Naive thymus-derived CD4-positive, alpha-beta T cell (primary cell): Measurements from ENCODE around the gene BTN1A1. TPM values are rescaled to one million over a fixed set of nuclear protein-coding genes. Genes with fewer than 3 reads are reported as not detected.

Source experiments
- ATAC-seq: fragments of 150-1000 bp; cut with Tn5 transposase; 2 replicates; pipeline ENCODE4 v1.10.0; 2021; ENCODE audit warnings: mild to moderate bottlenecking, moderate library complexity
- CTCF ChIA-PET: fragments of 350-600 bp; sonication (Branson Sonifier 250); formaldehyde crosslinking; loops from one replicate; lab custom pipeline; 2021; ENCODE audit warnings: antibody characterized with exemption; lab: Charles Lee
- POLR2A ChIA-PET: fragments of 350-600 bp; sonication (Branson Sonifier 250); formaldehyde crosslinking; loops from one replicate; lab custom pipeline; 2021; ENCODE audit warnings: antibody characterized with exemption, inconsistent platforms; lab: Charles Lee
- DNase-seq, 9 donors: peaks; one replicate each; pipeline versions ENCODE4 v3.0.0 to v3.0.0-alpha.2; 2020 to 2022; ENCODE audit warnings: mixed read lengths in 1 of 9
- H3K27ac ChIP-seq: one replicate; pipeline ENCODE4 v1.7.0; 2013; ENCODE audit warnings: mild to moderate bottlenecking, low read depth, low read length, moderate library complexity
- H3K27me3 ChIP-seq, 2 donors: one replicate each; pipeline ENCODE4 v1.7.0; 2013; ENCODE audit warnings: low read length in 2 of 2, mild to moderate bottlenecking in 2 of 2, moderate library complexity in 2 of 2; ENCODE audit not compliant: control insufficient read depth in 2 of 2, insufficient read depth in 2 of 2
- H3K36me3 ChIP-seq, 3 experiments: 1 replicate in 2 of 3; 2 replicates in 1 of 3; pipeline ENCODE4 v1.7.0; 2013; ENCODE audit warnings: low read length in 3 of 3, mild to moderate bottlenecking in 3 of 3, moderate library complexity in 1 of 3; ENCODE audit not compliant: insufficient read depth in 3 of 3, control insufficient read depth in 2 of 3
- H3K4me1 ChIP-seq, 2 donors: one replicate each; pipeline ENCODE4 v1.7.0; 2013; ENCODE audit warnings: low read length in 2 of 2, mild to moderate bottlenecking in 2 of 2, moderate library complexity in 1 of 2; ENCODE audit not compliant: control insufficient read depth in 2 of 2, insufficient read depth in 2 of 2
- H3K4me3 ChIP-seq: 2 replicates; pipeline ENCODE4 v1.7.0; 2013; ENCODE audit warnings: mild to moderate bottlenecking, low read length
- H3K9me3 ChIP-seq, 3 experiments: 1 replicate in 2 of 3; 2 replicates in 1 of 3; pipeline ENCODE4 v1.7.0; 2013; ENCODE audit warnings: low read length in 3 of 3; ENCODE audit not compliant: control insufficient read depth in 2 of 3
- H3K27ac Mint-ChIP-seq, 9 donors: one replicate each; pipeline ENCODE4 v1.8.0; 2020 to 2022; ENCODE audit warnings: mixed read lengths in 9 of 9, mild to moderate bottlenecking in 8 of 9, moderate library complexity in 5 of 9, inconsistent platforms in 2 of 9
- H3K27me3 Mint-ChIP-seq, 5 donors: one replicate each; pipeline ENCODE4 v1.8.0; 2021 to 2022; ENCODE audit warnings: mixed read lengths in 5 of 5, mild to moderate bottlenecking in 1 of 5
- H3K36me3 Mint-ChIP-seq, 5 donors: one replicate each; pipeline ENCODE4 v1.8.0; 2020 to 2022; ENCODE audit warnings: mixed read lengths in 5 of 5, mild to moderate bottlenecking in 3 of 5, inconsistent platforms in 1 of 5
- H3K4me1 Mint-ChIP-seq, 7 donors: one replicate each; pipeline ENCODE4 v1.8.0; 2020 to 2022; ENCODE audit warnings: mixed read lengths in 7 of 7, mild to moderate bottlenecking in 3 of 7, inconsistent platforms in 1 of 7
- H3K4me3 Mint-ChIP-seq, 10 donors: one replicate each; pipeline ENCODE4 v1.8.0; 2020 to 2022; ENCODE audit warnings: mild to moderate bottlenecking in 10 of 10, mixed read lengths in 10 of 10, moderate library complexity in 6 of 10, inconsistent platforms in 2 of 10
- H3K9me3 Mint-ChIP-seq, 11 donors: one replicate each; pipeline ENCODE4 v1.8.0; 2020 to 2022; ENCODE audit warnings: mixed read lengths in 11 of 11, mild to moderate bottlenecking in 4 of 11, inconsistent platforms in 1 of 11, moderate library complexity in 1 of 11
- intact Hi-C, 2 donors: fragments of 100-400 bp; cut with micrococcal nuclease; formaldehyde crosslinking; loops; one replicate each; pipeline ENCODE4 v1.15.1; 2023
- polyA plus RNA-seq, 2 donors: library from polyadenylated mRNA; unstranded; fragments of 300-500 nt; fragmentation: Illumina TruSeq; gene quantifications; one replicate each; pipeline ENCODE4 v1.2.3, GENCODE V29; 2021
- total RNA-seq, 6 experiments: library from RNA in 5 of 6; stranded (reverse) in 5 of 6; gene quantifications; 1 replicate in 5 of 6; 2 replicates in 1 of 6; pipeline ENCODE4 v1.2.3 and lab custom pipeline; 2021 to 2026

BTN1A1 gene
- total and polyA plus RNA-seq, 7 experiments from 2014 or later, result not detected

- Mint-ChIP-seq H3K36me3 (peaks cover 0 to 6% (median 0%) of the 10 kb centered on the region in 5 donors), H3K4me1 (peaks cover 6 to 55% (median 34%) of the 10 kb centered on the region in 7 donors), H3K4me3 (peak overlapping the region in 1 of 10 donors; percentile 18), H3K9me3 (peaks cover 0 to 8% (median 0%) of the 10 kb centered on the region in 11 donors), H3K27ac (no peak overlapping the region), H3K27me3 (peaks cover 0 to 6% (median 0%) of the 10 kb centered on the region in 5 donors)
- ChIA-PET CTCF (no interaction called here), POLR2A (interaction anchor here (0.7 to 3.9 kb wide), 5 partner anchors 7 to 41 kb away, joined by 3 to 19 read pairs (median 3); partner anchors contain the start of gene HMGN4)
- no peak overlapping the region for H3K27ac ChIP-seq
- no peaks in the 10 kb centered on the region for H3K27me3 ChIP-seq
- H3K4me1 ChIP-seq, result peaks cover 0 to 6% of the 10 kb centered on the region in 2 donors
- no peaks in the 10 kb centered on the region for H3K36me3 ChIP-seq
- DNase-seq (no peak), ATAC-seq (no peak)
- intact Hi-C loops, result loop anchor here in 1 of 2 donors (10.0 kb wide), 1 partner anchor 121 kb away; the partner anchor contains the start of gene BTN3A1
- H3K4me3 ChIP-seq, result no peak overlapping the region
- no peaks in the 10 kb centered on the region for H3K9me3 ChIP-seq
These were observed 25.7 kb downstream of the BTN1A1 start for GRCh38 chr6:26525838-26526237.

GRCh38 chr6:26526928-26527327, 26.8 kb downstream of the BTN1A1 start:
- H3K27ac ChIP-seq, result no peak overlapping the region
- Mint-ChIP-seq H3K36me3 (peaks cover 0 to 6% (median 0%) of the 10 kb centered on the region in 5 donors), H3K27ac (no peak overlapping the region), H3K4me3 (no peak overlapping the region), H3K9me3 (peaks cover 0 to 3% (median 0%) of the 10 kb centered on the region in 11 donors), H3K27me3 (peaks cover 0 to 4% (median 0%) of the 10 kb centered on the region in 5 donors), H3K4me1 (peaks cover 0 to 55% (median 38%) of the 10 kb centered on the region in 7 donors)
- H3K36me3 ChIP-seq, result no peaks in the 10 kb centered on the region
- ATAC-seq, result no peak
- no peak overlapping the region for H3K4me3 ChIP-seq
- H3K27me3 ChIP-seq, result no peaks in the 10 kb centered on the region
- POLR2A ChIA-PET, result interaction anchor here (0.6 to 3.9 kb wide), 3 partner anchors 10 to 48 kb away, joined by 3 to 19 read pairs (median 5); partner anchors contain the start of gene HMGN4
- CTCF ChIA-PET, result no interaction called here
- no peaks in the 10 kb centered on the region for H3K9me3 ChIP-seq
- H3K4me1 ChIP-seq, result peaks cover under 1 to 6% of the 10 kb centered on the region in 2 donors
- intact Hi-C loops, result loop anchor here in 1 of 2 donors (10.0 kb wide), 1 partner anchor 122 kb away; the partner anchor contains the start of gene BTN3A1
- DNase-seq, result no peak

GRCh38 chr6:26530203-26530602, 30.1 kb downstream of the BTN1A1 start:
- ATAC-seq (no peak), DNase-seq (no peak)
- no peak overlapping the region for H3K4me3 ChIP-seq
- ChIA-PET POLR2A (no interaction called here), CTCF (no interaction called here)
- no peaks in the 10 kb centered on the region for H3K36me3 ChIP-seq
- Mint-ChIP-seq H3K9me3 (peaks cover 0 to 7% (median 2%) of the 10 kb centered on the region in 11 donors), H3K4me3 (no peak overlapping the region), H3K27me3 (peaks cover 0 to 8% (median 0%) of the 10 kb centered on the region in 5 donors), H3K36me3 (peaks cover 0 to 5% (median 0%) of the 10 kb centered on the region in 5 donors), H3K27ac (peak overlapping the region in 6 of 9 donors; percentile 0 to 60 (median 29)), H3K4me1 (peaks cover 7 to 52% (median 40%) of the 10 kb centered on the region in 7 donors)
- H3K27ac ChIP-seq, result no peak overlapping the region
- peaks cover 0 to 8% of the 10 kb centered on the region in 2 donors for H3K4me1 ChIP-seq
- H3K27me3 ChIP-seq, result no peaks in the 10 kb centered on the region
- intact Hi-C loops, result loop anchor here in 1 of 2 donors (10.0 kb wide), 1 partner anchor 505 kb away; a partner anchor contains a TSS
- no peaks in the 10 kb centered on the region for H3K9me3 ChIP-seq

- ATAC-seq, result no peak
- no peak for DNase-seq
- peaks cover 14 to 61% (median 49%) of the 10 kb centered on the region in 7 donors for H3K4me1 Mint-ChIP-seq
- peaks cover 0 to 5% (median 0%) of the 10 kb centered on the region in 5 donors for H3K36me3 Mint-ChIP-seq
- H3K9me3 Mint-ChIP-seq, result peaks cover 0 to 11% (median 2%) of the 10 kb centered on the region in 11 donors
- H3K27me3 Mint-ChIP-seq, result peaks cover 0 to 4% (median 0%) of the 10 kb centered on the region in 5 donors
- ChIA-PET POLR2A (interaction anchor here (0.6 to 7.7 kb wide), 17 partner anchors 7 to 333 kb away, joined by 3 to 101 read pairs (median 4); a partner anchor contains a TSS), CTCF (interaction anchor here (0.7 kb wide), 2 partner anchors 13 to 46 kb away, joined by 3 to 4 read pairs; no protein-coding TSS in a partner anchor)
- Histone ChIP-seq H3K27me3 (no peaks in the 10 kb centered on the region), H3K36me3 (no peaks in the 10 kb centered on the region), H3K4me1 (peaks cover 12 to 23% of the 10 kb centered on the region in 2 donors), H3K4me3 (no peak overlapping the region), H3K9me3 (no peaks in the 10 kb centered on the region), H3K27ac (peak overlapping the region; percentile 72)
- intact Hi-C loops, result loop anchor here (1.0 to 10.0 kb wide), 7 partner anchors 11 to 507 kb away; partner anchors contain the start of genes BTN3A2 (in 1 of the 2) and BTN3A3 (in 1 of the 2)
- H3K4me3 Mint-ChIP-seq, result peak overlapping the region in 6 of 10 donors; percentile 94 to 99 (median 98)
- H3K27ac Mint-ChIP-seq, result peak overlapping the region; percentile 88 to 98 (median 97)
These were observed 31.8 kb downstream of the BTN1A1 start for GRCh38 chr6:26531897-26532296.

GRCh38 chr6:26532699-26533531, 32.8 kb downstream of the BTN1A1 start:
- Mint-ChIP-seq H3K4me3 (peak overlapping the region; percentile 83 to 99 (median 96)), H3K36me3 (peaks cover 0 to 12% (median 0%) of the 10 kb centered on the region in 5 donors), H3K9me3 (peaks cover 0 to 21% (median 2%) of the 10 kb centered on the region in 11 donors), H3K4me1 (peaks cover 17 to 70% (median 45%) of the 10 kb centered on the region in 7 donors), H3K27me3 (peaks cover 0 to 7% (median 0%) of the 10 kb centered on the region in 5 donors), H3K27ac (peak overlapping the region; percentile 88 to 98 (median 97))
- peak overlapping the region; percentile 93 for H3K4me3 ChIP-seq
- ATAC-seq, result peak; percentile 57
- H3K4me1 ChIP-seq, result peaks cover 14 to 23% of the 10 kb centered on the region in 2 donors
- CTCF ChIA-PET, result interaction anchor here (0.6 to 1.4 kb wide), 6 partner anchors 9 to 1154 kb away, joined by 3 to 7 read pairs (median 5); no protein-coding TSS in a partner anchor
- intact Hi-C loops, result loop anchor here (1.0 to 10.0 kb wide), 9 partner anchors 12 to 508 kb away; partner anchors contain the start of genes BTN2A1 (in 1 of the 2), BTN3A2 (in 1 of the 2) and BTN3A3 (in 1 of the 2)
- H3K36me3 ChIP-seq, result no peaks in the 10 kb centered on the region
- no peaks in the 10 kb centered on the region for H3K27me3 ChIP-seq
- peak overlapping the region; percentile 72 for H3K27ac ChIP-seq
- POLR2A ChIA-PET, result interaction anchor here (0.6 to 7.7 kb wide), 39 partner anchors 8 to 600 kb away, joined by 3 to 101 read pairs (median 4); a partner anchor contains a TSS
- H3K9me3 ChIP-seq, result no peaks in the 10 kb centered on the region
- DNase-seq, result peak; percentile 67 to 94 (median 93)
